H1 (cell line): ENCODE results near the gene OXTR. TPM values are rescaled to one million over a fixed set of nuclear protein-coding genes. Genes with fewer than 3 reads are reported as not detected.

ENCODE experiments used
- CTCF ChIA-PET: fragments of 300-600 bp; sonication (Branson Sonifier 250); formaldehyde crosslinking; loops from one replicate; lab custom pipeline; 2021; ENCODE audit not compliant: partially characterized antibody; lab: Charles Lee
- POLR2A ChIA-PET: fragments of 300-600 bp; sonication (Branson Sonifier 250); formaldehyde crosslinking; loops from one replicate; lab custom pipeline; 2021; ENCODE audit warnings: inconsistent platforms; ENCODE audit not compliant: partially characterized antibody; lab: Charles Lee
- DNase-seq, 2 experiments: peaks; one replicate each; pipeline versions ENCODE4 v3.0.0 to v3.0.0-alpha.2; 2010 to 2022; ENCODE audit warnings: low spot score in 2 of 2, low read depth in 1 of 2, mixed read lengths in 1 of 2
- FAIRE-seq: peaks from 2 replicates; lab custom pipeline; 2011; peaks lifted over from hg19 to GRCh38; lab: Jason Lieb, UNC
- H2AFZ ChIP-seq: 2 replicates; pipeline ENCODE4 v1.8.1; 2012; ENCODE audit warnings: low read length, inconsistent platforms
- H2AK5ac ChIP-seq: 2 replicates; pipeline ENCODE4 v1.6.1; 2013; ENCODE audit warnings: low read depth, low read length
- H2BK120ac ChIP-seq: replicated peaks from 2 replicates; pipeline ENCODE3; 2013; ENCODE audit warnings: low read depth, low read length, inconsistent platforms
- H2BK12ac ChIP-seq: 2 replicates; pipeline ENCODE4 v1.6.1; 2013; ENCODE audit warnings: low read depth, low read length
- H2BK15ac ChIP-seq: 2 replicates; pipeline ENCODE4 v1.6.1; 2013; ENCODE audit warnings: low read length
- H2BK20ac ChIP-seq: 2 replicates; pipeline ENCODE4 v1.6.1; 2013; ENCODE audit warnings: low read length
- H2BK5ac ChIP-seq: 2 replicates; pipeline ENCODE4 v1.6.1; 2013; ENCODE audit warnings: low read depth, low read length
- H3K14ac ChIP-seq: 2 replicates; pipeline ENCODE4 v1.6.1; 2013; ENCODE audit warnings: inconsistent platforms; ENCODE audit not compliant: insufficient read length
- H3K18ac ChIP-seq: 2 replicates; pipeline ENCODE4 v1.6.1; 2013; ENCODE audit warnings: low read length; ENCODE audit errors: extremely low read depth
- H3K23ac ChIP-seq: 2 replicates; pipeline ENCODE4 v1.6.1; 2013; ENCODE audit warnings: inconsistent platforms; ENCODE audit not compliant: insufficient read length
- H3K23me2 ChIP-seq: 2 replicates; pipeline ENCODE4 v1.6.1; 2013; ENCODE audit warnings: low read depth, low read length
- H3K27ac ChIP-seq: 2 replicates; pipeline ENCODE4 v1.6.1; 2011; ENCODE audit warnings: low read depth, low read length, inconsistent platforms
- H3K27me3 ChIP-seq, 4 experiments: replicated peaks in 1 of 4; 1 replicate in 1 of 4; 2 replicates in 3 of 4; pipeline versions ENCODE4 v1.6.1 to v1.8.1; 2011 to 2013; ENCODE audit warnings: low read length in 3 of 4, mild to moderate bottlenecking in 3 of 4, inconsistent platforms in 2 of 4, mixed read lengths in 2 of 4, moderate library complexity in 1 of 4; ENCODE audit not compliant: control insufficient read depth in 3 of 4, insufficient read depth in 3 of 4; ENCODE audit errors: extremely low read depth in 1 of 4
- H3K36me3 ChIP-seq, 4 experiments: 2 replicates each; pipeline versions ENCODE4 v1.6.1 to v1.8.1; 2011 to 2013; ENCODE audit warnings: mild to moderate bottlenecking in 4 of 4, low read length in 3 of 4, moderate library complexity in 2 of 4, control low read depth in 1 of 4, inconsistent platforms in 1 of 4; ENCODE audit not compliant: insufficient read depth in 4 of 4, control insufficient read depth in 2 of 4
- H3K4ac ChIP-seq: replicated peaks from 2 replicates; pipeline ENCODE3; 2013; ENCODE audit warnings: low read length, low read depth, mixed read lengths, inconsistent platforms; ENCODE audit not compliant: insufficient read length
- H3K4me1 ChIP-seq, 4 experiments: replicated peaks in 1 of 4; 1 replicate in 1 of 4; 2 replicates in 3 of 4; pipeline versions ENCODE4 v1.6.1 to v1.8.1; 2011 to 2013; ENCODE audit warnings: low read length in 3 of 4, inconsistent platforms in 2 of 4, mixed read lengths in 1 of 4; ENCODE audit not compliant: insufficient read depth in 4 of 4, control insufficient read depth in 3 of 4
- H3K4me2 ChIP-seq, 2 experiments: 2 replicates each; pipeline versions ENCODE4 v1.6.1 to v1.8.1; 2011 to 2013; ENCODE audit warnings: low read depth in 2 of 2, low read length in 2 of 2, control low read depth in 1 of 2, inconsistent platforms in 1 of 2, mild to moderate bottlenecking in 1 of 2; ENCODE audit not compliant: insufficient read depth in 1 of 2
- H3K4me3 ChIP-seq, 4 experiments: fragments of 200-600, 300-600 bp in 1 of 4; sonication (generic), shearing (Covaris generic), sonication (Bioruptor Twin) in 1 of 4; 2 replicates each; pipeline versions ENCODE4 v1.5.1 to v1.8.1; 2011 to 2016; ENCODE audit warnings: low read length in 4 of 4, low read depth in 3 of 4, control low read depth in 2 of 4, inconsistent platforms in 2 of 4, mild to moderate bottlenecking in 2 of 4, mixed read lengths in 1 of 4, moderate library complexity in 1 of 4; ENCODE audit not compliant: insufficient read depth in 2 of 4; ENCODE audit errors: extremely low read depth in 1 of 4
- H3K56ac ChIP-seq: replicated peaks from 2 replicates; pipeline ENCODE3; 2013; ENCODE audit warnings: low read depth, mild to moderate bottlenecking, mixed read lengths, low read length, inconsistent platforms; ENCODE audit not compliant: insufficient read length
- H3K79me1 ChIP-seq: 2 replicates; pipeline ENCODE4 v1.6.1; 2013; ENCODE audit warnings: low read depth, low read length, control low read depth
- H3K79me2 ChIP-seq, 2 experiments: 2 replicates each; pipeline versions ENCODE4 v1.6.1 to v1.8.1; 2012 to 2013; ENCODE audit warnings: low read length in 2 of 2, mild to moderate bottlenecking in 2 of 2, inconsistent platforms in 1 of 2; ENCODE audit not compliant: insufficient read depth in 2 of 2, control insufficient read depth in 1 of 2
- H3K9ac ChIP-seq, 4 experiments: replicated peaks in 1 of 4; 1 replicate in 1 of 4; 2 replicates in 3 of 4; pipeline versions ENCODE4 v1.6.1 to v1.8.1; 2011 to 2013; ENCODE audit warnings: low read depth in 3 of 4, low read length in 3 of 4, control low read depth in 2 of 4, mild to moderate bottlenecking in 2 of 4, moderate library complexity in 2 of 4, inconsistent platforms in 1 of 4; ENCODE audit errors: extremely low read depth in 1 of 4
- H3K9me3 ChIP-seq, 2 experiments: 2 replicates each; pipeline versions ENCODE4 v1.6.1 to v1.8.1; 2012 to 2013; ENCODE audit warnings: mild to moderate bottlenecking in 2 of 2, moderate library complexity in 2 of 2, control low read depth in 1 of 2, inconsistent platforms in 1 of 2, low read depth in 1 of 2, low read length in 1 of 2, mixed read lengths in 1 of 2; ENCODE audit not compliant: insufficient read depth in 2 of 2
- H4K20me1 ChIP-seq, 2 experiments: replicated peaks in 1 of 2; 2 replicates each; pipeline versions ENCODE3 to v1.8.1; 2011 to 2013; ENCODE audit warnings: inconsistent platforms in 2 of 2, low read length in 2 of 2, mild to moderate bottlenecking in 1 of 2; ENCODE audit not compliant: insufficient read depth in 2 of 2, control insufficient read depth in 1 of 2
- H4K5ac ChIP-seq: 2 replicates; pipeline ENCODE4 v1.6.1; 2013; ENCODE audit warnings: low read length, low read depth, mixed read lengths, inconsistent platforms; ENCODE audit not compliant: insufficient read length
- H4K8ac ChIP-seq: 2 replicates; pipeline ENCODE4 v1.8.0; 2013; ENCODE audit warnings: mild to moderate bottlenecking, moderate library complexity, low read length, inconsistent platforms; ENCODE audit not compliant: insufficient read depth; ENCODE audit errors: extremely low read depth
- H4K91ac ChIP-seq: replicated peaks from 2 replicates; pipeline ENCODE3; 2013; ENCODE audit warnings: low read length, mixed read lengths, inconsistent platforms; ENCODE audit not compliant: insufficient read length
- ASH2L ChIP-seq: fragments of 200-600, 300-600 bp; sonication (generic); IDR thresholded peaks from one replicate; pipeline ENCODE4 v1.7.1; 2017; ENCODE audit warnings: low read length
- ATF3 ChIP-seq: IDR thresholded peaks from 2 replicates; pipeline ENCODE4 v1.6.1; 2011; ENCODE audit warnings: low read depth, mild to moderate bottlenecking, low read length; ENCODE audit not compliant: insufficient read depth
- CEBPB ChIP-seq: IDR thresholded peaks from 2 replicates; pipeline ENCODE4 v1.6.1; 2012; ENCODE audit warnings: low read depth, low read length
- EGR1 ChIP-seq: IDR thresholded peaks from 2 replicates; pipeline ENCODE4 v1.6.1; 2011; ENCODE audit warnings: low read depth, low read length, borderline replicate concordance
- FOSL1 ChIP-seq: IDR thresholded peaks from 2 replicates; pipeline ENCODE4 v1.6.1; 2011; ENCODE audit warnings: mild to moderate bottlenecking, low read depth, low read length, moderate library complexity; ENCODE audit not compliant: insufficient read depth
- GTF2F1 ChIP-seq: IDR thresholded peaks from 2 replicates; pipeline ENCODE4 v1.6.1; 2012; ENCODE audit warnings: low read depth, low read length, improper control_type of control experiment, borderline replicate concordance
- HDAC2 ChIP-seq, 2 experiments: fragments of 300-600 bp in 1 of 2; sonication (generic) in 1 of 2; IDR thresholded peaks; 2 replicates each; pipeline ENCODE4 v1.6.1; 2011 to 2012; ENCODE audit warnings: low read depth in 2 of 2, low read length in 2 of 2, mild to moderate bottlenecking in 2 of 2, moderate library complexity in 2 of 2, borderline replicate concordance in 1 of 2, inconsistent platforms in 1 of 2
- KDM4A ChIP-seq: IDR thresholded peaks from one replicate; pipeline ENCODE4 v1.7.1; 2012; ENCODE audit warnings: low read depth, mild to moderate bottlenecking, moderate library complexity, low read length, inconsistent platforms; ENCODE audit not compliant: severe bottlenecking
- POU5F1 ChIP-seq: IDR thresholded peaks from 2 replicates; pipeline ENCODE4 v1.6.1; 2011; ENCODE audit warnings: low read depth, mild to moderate bottlenecking, low read length, moderate library complexity
- RBBP5 ChIP-seq: IDR thresholded peaks from 2 replicates; pipeline ENCODE4 v1.7.1; 2012; ENCODE audit warnings: low read depth, mild to moderate bottlenecking, inconsistent platforms, low read length, moderate library complexity, borderline replicate concordance
- RXRA ChIP-seq: IDR thresholded peaks from 2 replicates; pipeline ENCODE4 v1.6.1; 2011; ENCODE audit warnings: low read depth, mild to moderate bottlenecking, low read length, moderate library complexity; ENCODE audit not compliant: insufficient read depth
- SP4 ChIP-seq: IDR thresholded peaks from 2 replicates; pipeline ENCODE4 v1.6.1; 2012; ENCODE audit warnings: low read length, inconsistent platforms
- TBP ChIP-seq: IDR thresholded peaks from 2 replicates; pipeline ENCODE4 v1.6.1; 2011; ENCODE audit warnings: low read depth, low read length, improper control_type of control experiment
- YY1 ChIP-seq: IDR thresholded peaks from 2 replicates; pipeline ENCODE4 v1.6.1; 2011; ENCODE audit warnings: low read depth, mild to moderate bottlenecking, low read length
- WGBS, 2 experiments: shearing (Covaris generic) in 1 of 2; methylation state at CpG; one replicate each; pipeline versions ENCODE4 v1.1.6 to v1.1.7; 2013 to 2015; ENCODE audit warnings: low lambda C conversion rate in 2 of 2, mixed read lengths in 2 of 2, inconsistent platforms in 1 of 2, low coverage in 1 of 2, missing lambda C conversion rate in 1 of 2; ENCODE audit not compliant: insufficient replicate concordance in 2 of 2, insufficient coverage in 1 of 2, insufficient read length in 1 of 2; ENCODE audit errors: extremely low coverage in 1 of 2, missing lambda C conversion rate in 1 of 2; 5-methylcytosine and 5-hydroxymethylcytosine counted together
- polyA plus RNA-seq, 7 experiments: library from polyadenylated mRNA; depleted of rRNA in 3 of 7; stranded (reverse) in 5 of 7; unstranded in 2 of 7; fragments of >200 nt in 5 of 7; fragments of 200-250 nt in 2 of 7; gene quantifications; 1 replicate in 5 of 7; 2 replicates in 1 of 7; 4 replicates in 1 of 7; pipeline versions ENCODE4 v1.2.1 to v1.2.3, GENCODE V29; 2011 to 2013; ENCODE audit warnings: missing spikeins in 2 of 7, mixed read lengths in 2 of 7
- total RNA-seq: library from RNA; stranded (reverse); fragmentation: NEBNext Ultra II Directional; extraction: Animal tissue kit (Norgen Biotek cat#: 25700); gene quantifications from 2 replicates; pipeline ENCODE4 v1.2.1, GENCODE V29; 2021

The OXTR gene
- total and polyA plus RNA-seq, 2 of the 8 experiments (the other 6 are each of a cell fraction or from before 2014, with no cell fraction given) = 0.77 to 2.3 TPM

GRCh38 chr3:8756671-8757070, 12.7 kb downstream of the OXTR start:
- H3K14ac ChIP-seq = no peak overlapping the region
- no peaks in the 10 kb centered on the region for H3K79me1 ChIP-seq
- POLR2A ChIA-PET = no interaction called here
- no peak overlapping the region for H2AK5ac ChIP-seq
- H3K18ac ChIP-seq = no peak overlapping the region
- H3K4me2 ChIP-seq = no peak overlapping the region
- peaks cover 0 to 3% (median 1%) of the 10 kb centered on the region in 4 experiments; a peak in 3 of 7 replicates for H3K4me1 ChIP-seq
- no peak overlapping the region for H3K4ac ChIP-seq
- WGBS, 2 experiments = 91% methylated on average over 7 of the region's 7 CpGs; no CpG with 5 or more reads in 1 of the 2 experiments
- no peaks in the 10 kb centered on the region for H3K79me2 ChIP-seq
- H2AFZ ChIP-seq = no peak overlapping the region
- H2BK15ac ChIP-seq = peak overlapping the region; percentile 35; the same call in 1 of the 2 replicates
- no peak overlapping the region for H2BK5ac ChIP-seq
- H4K91ac ChIP-seq = no peak overlapping the region
- H3K36me3 ChIP-seq = no peaks in the 10 kb centered on the region
- no peak overlapping the region for H3K4me3 ChIP-seq
- H4K5ac ChIP-seq = no peak overlapping the region
- no peaks in the 10 kb centered on the region for H3K9me3 ChIP-seq
- H3K27me3 ChIP-seq = peaks cover 0 to 4% (median 0%) of the 10 kb centered on the region in 4 experiments; a peak in 2 of 7 replicates
- no peak overlapping the region for H2BK20ac ChIP-seq
- H3K23me2 ChIP-seq = peaks cover 1% of the 10 kb centered on the region; the same call in 1 of the 2 replicates
- H2BK120ac ChIP-seq = no peak overlapping the region
- H2BK12ac ChIP-seq = no peak overlapping the region
- FAIRE-seq (no peak), DNase-seq (no peak)
- H4K20me1 ChIP-seq = peaks cover 0 to 2% of the 10 kb centered on the region in 2 experiments
- H4K8ac ChIP-seq = no peak overlapping the region
- CTCF ChIA-PET = interaction anchor here (0.8 to 2.5 kb wide), 12 partner anchors 9 to 112 kb away, joined by 3 to 16 read pairs (median 4); partner anchors contain the start of genes OXTR and SSUH2
- H3K23ac ChIP-seq = no peak overlapping the region
- no peak overlapping the region for H3K9ac ChIP-seq
- no peak overlapping the region for H3K27ac ChIP-seq
- no peak overlapping the region for H3K56ac ChIP-seq
- TF ChIP-seq ATF3 (no peak), HDAC2 (IDR thresholded peaks at IDR 0.05; ENCODE audit: borderline replicate concordance in 1 of 2, low read depth in 2 of 2, low read length in 2 of 2) (no peak), CEBPB (no peak), POU5F1 (no peak), FOSL1 (no peak), YY1 (no peak), TBP (no peak), RBBP5 (no peak), GTF2F1 (no peak), ASH2L (no peak), EGR1 (no peak), RXRA (no peak), SP4 (no peak), KDM4A (no peak)
